WERI-Rb-1 (cell line): ENCODE data around the gene STAT6.

Source experiments
- DNase-seq: peaks from one replicate; pipeline ENCODE4 v3.0.0-alpha.2; 2020
- H3K27ac ChIP-seq: fragments of 250-450 bp; sonication (Bioruptor Pico); 2 replicates; pipeline ENCODE4 v1.5.1; 2020; ENCODE audit warnings: mild to moderate bottlenecking, moderate library complexity
- H3K27me3 ChIP-seq: fragments of 250-450 bp; sonication (Bioruptor Pico); 2 replicates; pipeline ENCODE4 v1.5.1; 2021; ENCODE audit warnings: mild to moderate bottlenecking, low read depth, moderate library complexity; ENCODE audit not compliant: insufficient read depth, severe bottlenecking
- H3K36me3 ChIP-seq: fragments of 250-450 bp; sonication (Bioruptor Pico); 2 replicates; pipeline ENCODE4 v1.5.1; 2020; ENCODE audit warnings: mild to moderate bottlenecking, moderate library complexity
- H3K4me3 ChIP-seq: 2 replicates; pipeline ENCODE4 v1.5.1; 2011; ENCODE audit warnings: low read depth, mild to moderate bottlenecking, control low read depth, low read length
- H3K9me3 ChIP-seq: fragments of 250-450 bp; sonication (Bioruptor Pico); 2 replicates; pipeline ENCODE4 v1.5.1; 2021; ENCODE audit warnings: mild to moderate bottlenecking, moderate library complexity; ENCODE audit not compliant: severe bottlenecking
- CTCF ChIP-seq: IDR thresholded peaks from 2 replicates; pipeline ENCODE4 v1.5.1; 2011; ENCODE audit warnings: low read depth, mild to moderate bottlenecking, control low read depth, inconsistent platforms, low read length

Gene STAT6

GRCh38 chr12:57048423-57049118 lies 62.6 kb downstream of the STAT6 start:
- no peak overlapping the region for H3K27ac ChIP-seq
- H3K36me3 ChIP-seq: no peaks in the 10 kb centered on the region
- no peak for DNase-seq
- H3K9me3 ChIP-seq: no peaks in the 10 kb centered on the region
- no peak for TF ChIP-seq CTCF
- no peak overlapping the region for H3K4me3 ChIP-seq
- no peaks in the 10 kb centered on the region for H3K27me3 ChIP-seq

GRCh38 chr12:57047981-57048380 lies 63.2 kb downstream of the STAT6 start:
- H3K4me3 ChIP-seq: no peak overlapping the region
- no peak overlapping the region for H3K27ac ChIP-seq
- H3K36me3 ChIP-seq: no peaks in the 10 kb centered on the region
- H3K9me3 ChIP-seq: no peaks in the 10 kb centered on the region
- TF ChIP-seq CTCF: no peak
- DNase-seq: no peak
- H3K27me3 ChIP-seq: no peaks in the 10 kb centered on the region

GRCh38 chr12:57046947-57047890 lies 63.9 kb downstream of the STAT6 start:
- no peak for DNase-seq
- no peak overlapping the region for H3K4me3 ChIP-seq
- TF ChIP-seq CTCF: no peak
- no peak overlapping the region for H3K27ac ChIP-seq
- H3K9me3 ChIP-seq: no peaks in the 10 kb centered on the region
- H3K27me3 ChIP-seq: no peaks in the 10 kb centered on the region
- H3K36me3 ChIP-seq: no peaks in the 10 kb centered on the region

- no peak for TF ChIP-seq CTCF
- Histone ChIP-seq H3K27me3 (no peaks in the 10 kb centered on the region), H3K36me3 (no peaks in the 10 kb centered on the region), H3K4me3 (no peak overlapping the region), H3K27ac (no peak overlapping the region), H3K9me3 (no peaks in the 10 kb centered on the region)
- no peak for DNase-seq
Measured at GRCh38 chr12:57046086-57046791, 64.9 kb downstream of the STAT6 start.
